DOHH2 (cell line): ENCODE data around the gene OR5AN1.

Source experiments
- H3F3A ChIP-seq: fragments of 200-600 bp; sonication (generic), shearing (Covaris generic); 2 replicates; pipeline ENCODE4 v1.6.0; 2016; ENCODE audit warnings: antibody characterized with exemption, mild to moderate bottlenecking; ENCODE audit not compliant: control insufficient read depth, insufficient read depth
- H3K27ac ChIP-seq: fragments of 200-600 bp; sonication (generic); 2 replicates; pipeline ENCODE4 v1.5.1; 2014; ENCODE audit warnings: low read depth, mild to moderate bottlenecking, low read length, moderate library complexity
- H3K27me3 ChIP-seq: fragments of 200-600 bp; sonication (generic); 2 replicates; pipeline ENCODE4 v1.6.1; 2014; ENCODE audit warnings: mild to moderate bottlenecking, low read length, mixed read lengths; ENCODE audit not compliant: control insufficient read depth
- H3K36me3 ChIP-seq: fragments of 200-600 bp; sonication (generic); 2 replicates; pipeline ENCODE4 v1.6.1; 2014; ENCODE audit warnings: mild to moderate bottlenecking, low read length, moderate library complexity, mixed read lengths; ENCODE audit not compliant: control insufficient read depth
- H3K4me1 ChIP-seq: fragments of 200-600 bp; sonication (generic); 2 replicates; pipeline ENCODE4 v1.6.1; 2014; ENCODE audit warnings: mild to moderate bottlenecking, low read length, mixed read lengths; ENCODE audit not compliant: control insufficient read depth
- H3K4me2 ChIP-seq: fragments of 200-600 bp; sonication (generic); 2 replicates; pipeline ENCODE4 v1.6.0; 2014; ENCODE audit warnings: mild to moderate bottlenecking, low read length, moderate library complexity
- H3K4me3 ChIP-seq: fragments of 200-600 bp; sonication (generic); 2 replicates; pipeline ENCODE4 v1.5.1; 2014; ENCODE audit warnings: mild to moderate bottlenecking, low read length, mixed read lengths
- H3K79me2 ChIP-seq: fragments of 200-600 bp; sonication (generic); 2 replicates; pipeline ENCODE4 v1.6.1; 2014; ENCODE audit warnings: mild to moderate bottlenecking, low read length, mixed read lengths; ENCODE audit not compliant: control insufficient read depth
- H3K9me2 ChIP-seq: fragments of 200-600 bp; sonication (generic); replicated peaks from 2 replicates; pipeline ENCODE4 v1.6.1; 2014; ENCODE audit warnings: mild to moderate bottlenecking, low read length, mixed read lengths; ENCODE audit not compliant: control insufficient read depth
- H3K9me3 ChIP-seq: fragments of 200-600 bp; sonication (generic); 2 replicates; pipeline ENCODE4 v1.6.1; 2014; ENCODE audit warnings: antibody characterized with exemption, low read length, mixed read lengths; ENCODE audit not compliant: control insufficient read depth, insufficient read depth
- H4K20me1 ChIP-seq: fragments of 200-600 bp; sonication (generic); 2 replicates; pipeline ENCODE4 v1.6.0; 2014; ENCODE audit warnings: low read depth, mild to moderate bottlenecking, antibody characterized with exemption, low read length, moderate library complexity; ENCODE audit not compliant: control insufficient read depth, insufficient read depth
- CTCF ChIP-seq: fragments of 200-600 bp; sonication (generic); IDR thresholded peaks from one replicate; pipeline ENCODE4 v1.5.1; 2014; ENCODE audit warnings: antibody characterized with exemption, mild to moderate bottlenecking, low read depth, low read length; ENCODE audit not compliant: poor library complexity, severe bottlenecking
- EZH2phosphoT487 ChIP-seq: fragments of 200-600 bp; sonication (generic); IDR thresholded peaks from 2 replicates; pipeline ENCODE4 v1.6.1; 2017; ENCODE audit warnings: borderline replicate concordance, mild to moderate bottlenecking, antibody characterized with exemption, low read length, moderate library complexity, mixed read lengths

OR5AN1 gene

GRCh38 chr11:59415111-59415510, 56.4 kb downstream of the OR5AN1 start:
- peaks cover 3% of the 10 kb centered on the region; the same call in 1 of the 2 replicates for H3K9me3 ChIP-seq

GRCh38 chr11:59416613-59417012, 57.9 kb downstream of the OR5AN1 start:
- no peak overlapping the region for H3K4me3 ChIP-seq
- H4K20me1 ChIP-seq = no peaks in the 10 kb centered on the region
- H3K36me3 ChIP-seq = no peaks in the 10 kb centered on the region
- H3K27ac ChIP-seq = no peak overlapping the region
- H3K9me3 ChIP-seq = peaks cover 3% of the 10 kb centered on the region; the same call in 1 of the 2 replicates
- H3K9me2 ChIP-seq = no peaks in the 10 kb centered on the region
- TF ChIP-seq CTCF (no peak), EZH2phosphoT487 (no peak)
- no peaks in the 10 kb centered on the region for H3F3A ChIP-seq
- no peaks in the 10 kb centered on the region for H3K79me2 ChIP-seq
- H3K27me3 ChIP-seq = peaks cover 13% of the 10 kb centered on the region; the same call in 1 of the 2 replicates
- peaks cover 5% of the 10 kb centered on the region; the same call in 1 of the 2 replicates for H3K4me1 ChIP-seq
- no peak overlapping the region for H3K4me2 ChIP-seq

More at GRCh38 chr11:59415111-59415510, 56.4 kb downstream of the OR5AN1 start:
- Histone ChIP-seq H3K4me3 (no peak overlapping the region), H3K27ac (no peak overlapping the region), H3K9me2 (no peaks in the 10 kb centered on the region), H3K27me3 (peaks cover 13% of the 10 kb centered on the region; the same call in 1 of the 2 replicates), H3K4me1 (peaks cover 5% of the 10 kb centered on the region; the same call in 1 of the 2 replicates), H3K36me3 (no peaks in the 10 kb centered on the region), H3K79me2 (no peaks in the 10 kb centered on the region), H3F3A (no peaks in the 10 kb centered on the region), H3K4me2 (no peak overlapping the region), H4K20me1 (no peaks in the 10 kb centered on the region)
- no peak for TF ChIP-seq EZH2phosphoT487
- no peak for TF ChIP-seq CTCF

GRCh38 chr11:59417023-59417422, 58.3 kb downstream of the OR5AN1 start:
- Histone ChIP-seq H3K4me2 (no peak overlapping the region), H3K9me3 (peaks cover 3% of the 10 kb centered on the region; the same call in 1 of the 2 replicates), H3K9me2 (no peaks in the 10 kb centered on the region), H3K36me3 (no peaks in the 10 kb centered on the region), H3K4me3 (no peak overlapping the region), H4K20me1 (no peaks in the 10 kb centered on the region), H3F3A (no peaks in the 10 kb centered on the region), H3K79me2 (no peaks in the 10 kb centered on the region), H3K4me1 (peaks cover 5% of the 10 kb centered on the region; the same call in 1 of the 2 replicates), H3K27me3 (peaks cover 13% of the 10 kb centered on the region; the same call in 1 of the 2 replicates), H3K27ac (no peak overlapping the region)
- TF ChIP-seq EZH2phosphoT487 (no peak), CTCF (no peak)
